Mesothelial cell of epicardium (in vitro differentiated cells): Measurements from ENCODE around the gene PGRMC2. TPM values are rescaled to one million over a fixed set of nuclear protein-coding genes. Genes with fewer than 3 reads are reported as not detected.

Experiments used
- DNase-seq, 2 experiments: peaks; one replicate each; pipeline ENCODE4 v3.0.0; 2021; ENCODE audit warnings: low spot score in 2 of 2; ENCODE audit not compliant: unreplicated experiment in 2 of 2
- H3K27ac Mint-ChIP-seq: 2 replicates; pipeline ENCODE4 v1.8.0; 2021; ENCODE audit warnings: mixed read lengths
- H3K27me3 Mint-ChIP-seq: 2 replicates; pipeline ENCODE4 v1.8.0; 2021; ENCODE audit warnings: low read depth, mixed read lengths
- H3K36me3 Mint-ChIP-seq: 2 replicates; pipeline ENCODE4 v1.8.0; 2021; ENCODE audit warnings: mixed read lengths
- H3K4me1 Mint-ChIP-seq: 2 replicates; pipeline ENCODE4 v1.8.0; 2021; ENCODE audit warnings: mixed read lengths
- H3K4me3 Mint-ChIP-seq: 2 replicates; pipeline ENCODE4 v1.8.0; 2021; ENCODE audit warnings: mild to moderate bottlenecking, moderate library complexity, mixed read lengths
- H3K9me3 Mint-ChIP-seq: 2 replicates; pipeline ENCODE4 v1.8.0; 2021; ENCODE audit warnings: mixed read lengths
- CTCF ChIP-seq: fragments of 200-600 bp; sonication (generic); IDR thresholded peaks from one replicate; pipeline ENCODE4 v1.5.0; 2021; ENCODE audit warnings: antibody characterized with exemption; ENCODE audit not compliant: unreplicated experiment
- total RNA-seq: library from RNA; stranded (reverse); gene quantifications from 3 replicates; pipeline ENCODE4 v1.2.1, GENCODE V29; 2021

PGRMC2 gene
- total RNA-seq, 1 donor from 2014 or later: 63.9 TPM

- peaks cover 9% of the 10 kb centered on the region for H3K4me1 Mint-ChIP-seq
- DNase-seq: no peak
- no peaks in the 10 kb centered on the region for H3K27me3 Mint-ChIP-seq
- no peak overlapping the region for H3K27ac Mint-ChIP-seq
- no peaks in the 10 kb centered on the region for H3K36me3 Mint-ChIP-seq
- no peak overlapping the region for H3K4me3 Mint-ChIP-seq
- no peaks in the 10 kb centered on the region for H3K9me3 Mint-ChIP-seq
- TF ChIP-seq CTCF: no peak
Measured at GRCh38 chr4:128291096-128291495, 3.5 kb upstream of the PGRMC2 start.

- no peak for DNase-seq
- H3K36me3 Mint-ChIP-seq: no peaks in the 10 kb centered on the region
- H3K4me3 Mint-ChIP-seq: no peak overlapping the region
- H3K27me3 Mint-ChIP-seq: no peaks in the 10 kb centered on the region
- no peaks in the 10 kb centered on the region for H3K9me3 Mint-ChIP-seq
- TF ChIP-seq CTCF: no peak
- H3K4me1 Mint-ChIP-seq: peaks cover 14% of the 10 kb centered on the region
- H3K27ac Mint-ChIP-seq: no peak overlapping the region
Measured at GRCh38 chr4:128290526-128290925, 2.9 kb upstream of the PGRMC2 start.

- Mint-ChIP-seq H3K4me3 (no peak overlapping the region), H3K36me3 (no peaks in the 10 kb centered on the region), H3K9me3 (no peaks in the 10 kb centered on the region), H3K4me1 (peaks cover 22% of the 10 kb centered on the region), H3K27ac (no peak overlapping the region), H3K27me3 (no peaks in the 10 kb centered on the region)
- no peak for TF ChIP-seq CTCF
- DNase-seq: no peak
Measured at GRCh38 chr4:128289523-128290158, 2.0 kb upstream of the PGRMC2 start.

- no peak for TF ChIP-seq CTCF
- DNase-seq: no peak
- Mint-ChIP-seq H3K4me1 (peaks cover 27% of the 10 kb centered on the region), H3K4me3 (peak overlapping the region; percentile 94), H3K9me3 (no peaks in the 10 kb centered on the region), H3K36me3 (no peaks in the 10 kb centered on the region), H3K27ac (peak overlapping the region; percentile 91), H3K27me3 (no peaks in the 10 kb centered on the region)
Measured at GRCh38 chr4:128288689-128289106, 1.1 kb upstream of the PGRMC2 start.

GRCh38 chr4:128287871-128288688, 467 bp upstream of the PGRMC2 start:
- Mint-ChIP-seq H3K36me3 (peaks cover 2% of the 10 kb centered on the region), H3K4me3 (peak overlapping the region; percentile 94), H3K4me1 (peaks cover 27% of the 10 kb centered on the region), H3K27me3 (no peaks in the 10 kb centered on the region), H3K9me3 (no peaks in the 10 kb centered on the region), H3K27ac (peak overlapping the region; percentile 91)
- DNase-seq: peak; percentile 98 to 99
- peak; percentile 34 for TF ChIP-seq CTCF
